ENCODE data around the gene PIF1. TPM values are rescaled to one million over a fixed set of nuclear protein-coding genes. Genes with fewer than 3 reads are reported as not detected.
"Not testable (repeated sequence)": the region's sequence is repeated elsewhere in the genome, so short reads cannot be mapped to it uniquely, and the experiment has no call there.

Gene PIF1
- total RNA-seq, 3 donors from 2014 or later (not counting 1 experiment from before 2014, with no cell fraction given) = 6.2 to 23.9 (median 9.7) TPM

DNA sequence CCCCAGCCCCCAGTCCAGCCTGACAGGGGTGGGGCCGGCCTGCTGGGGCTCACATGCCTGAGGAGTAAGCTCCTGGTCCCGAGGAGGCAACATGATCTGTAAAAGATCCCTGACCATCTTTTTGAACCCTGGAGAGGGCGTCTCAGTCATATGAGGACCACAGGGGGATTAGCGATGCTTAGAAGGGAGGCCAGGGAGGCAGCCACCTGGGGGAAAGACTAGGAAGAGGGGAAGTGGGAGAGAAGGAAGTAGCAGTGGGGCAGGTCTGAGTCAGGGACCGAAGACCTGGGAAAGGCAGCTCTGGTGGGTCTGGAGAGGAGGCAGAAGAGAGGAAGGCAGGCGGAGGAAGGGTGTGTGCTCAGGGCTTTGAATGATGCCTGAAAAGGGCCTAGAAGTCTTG lies 18.9 kb downstream of the PIF1 start:
- Histone ChIP-seq H3K4me3 (ENCODE audit: low read length) (no peak overlapping the region), H3K27ac (ENCODE audit: low read length) (no peak overlapping the region), H3K36me3 (ENCODE audit: control insufficient read depth, insufficient read depth, low read length) (no peaks in the 10 kb centered on the region), H3K4me1 (ENCODE audit: control insufficient read depth, insufficient read depth, low read length) (no peaks in the 10 kb centered on the region), H3K9me3 (ENCODE audit: control insufficient read depth, insufficient read depth, low read length) (no peaks in the 10 kb centered on the region), H3K27me3 (ENCODE audit: control insufficient read depth, insufficient read depth, low read length) (no peaks in the 10 kb centered on the region)
- TF ChIP-seq CTCF (IDR thresholded peaks at IDR 0.05) = no peak
- no peak overlapping the region for H3K27ac Mint-ChIP-seq
- WGBS (ENCODE audit: insufficient coverage) = 86% methylated on average over 6 of the region's 6 CpGs
- intact Hi-C loops (cut with micrococcal nuclease) = no loop called here
- no peaks in the 10 kb centered on the region for H3K27me3 Mint-ChIP-seq (ENCODE audit: low read depth in 2 of 2)
- peaks cover 0 to 7% of the 10 kb centered on the region in 2 donors for H3K4me1 Mint-ChIP-seq
- no peak for ATAC-seq
- no peaks in the 10 kb centered on the region for H3K36me3 Mint-ChIP-seq
- H3K9me3 Mint-ChIP-seq = no peaks in the 10 kb centered on the region
- H3K4me3 Mint-ChIP-seq = no peak overlapping the region
- no peak for DNase-seq

GRCh38 chr15:64804619-64805018 lies 20.8 kb downstream of the PIF1 start:
- no peaks in the 10 kb centered on the region for H3K36me3 Mint-ChIP-seq
- no peaks in the 10 kb centered on the region for H3K36me3 ChIP-seq (ENCODE audit: control insufficient read depth, insufficient read depth, low read length)
- TF ChIP-seq CTCF (IDR thresholded peaks at IDR 0.05) = no peak
- no peak overlapping the region for H3K27ac ChIP-seq (ENCODE audit: low read length)
- no peaks in the 10 kb centered on the region for H3K9me3 ChIP-seq (ENCODE audit: control insufficient read depth, insufficient read depth, low read length)
- H3K9me3 Mint-ChIP-seq = no peaks in the 10 kb centered on the region
- no peak overlapping the region for H3K4me3 Mint-ChIP-seq
- no peak for ATAC-seq
- no peaks in the 10 kb centered on the region for H3K27me3 Mint-ChIP-seq (ENCODE audit: low read depth in 2 of 2)
- peaks cover 0 to under 1% of the 10 kb centered on the region in 2 donors for H3K4me1 Mint-ChIP-seq
- H3K4me1 ChIP-seq (ENCODE audit: control insufficient read depth, insufficient read depth, low read length) = no peaks in the 10 kb centered on the region
- 35% methylated on average over 2 of the region's 2 CpGs for WGBS (ENCODE audit: insufficient coverage)
- no peak for DNase-seq
- no peaks in the 10 kb centered on the region for H3K27me3 ChIP-seq (ENCODE audit: control insufficient read depth, insufficient read depth, low read length)
- no peak overlapping the region for H3K4me3 ChIP-seq (ENCODE audit: low read length)
- intact Hi-C loops (cut with micrococcal nuclease) = no loop called here
- H3K27ac Mint-ChIP-seq = no peak overlapping the region

DNA sequence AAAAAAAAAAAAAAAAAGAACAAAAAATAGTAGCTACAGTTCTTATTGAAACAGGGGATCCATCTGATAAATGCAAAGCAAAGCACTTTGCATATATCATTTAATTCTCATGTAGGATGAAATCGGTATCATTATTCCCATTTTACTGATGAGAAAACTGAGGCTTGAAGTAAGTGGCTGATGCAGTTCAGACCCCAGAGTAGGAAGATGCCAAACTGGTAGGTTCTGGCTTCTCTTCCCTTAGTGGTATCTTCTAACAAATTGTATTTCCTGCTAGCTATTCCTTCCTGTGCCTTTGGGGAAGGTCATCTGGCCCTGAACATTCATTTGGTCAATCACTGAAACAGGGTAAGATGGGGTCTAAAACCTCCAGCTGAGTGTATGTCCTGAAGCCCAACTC lies 21.9 kb downstream of the PIF1 start:
- Mint-ChIP-seq H3K4me1 (no peaks in the 10 kb centered on the region), H3K27me3 (ENCODE audit: low read depth in 2 of 2) (no peaks in the 10 kb centered on the region), H3K9me3 (no peaks in the 10 kb centered on the region), H3K27ac (no peak overlapping the region), H3K36me3 (no peaks in the 10 kb centered on the region), H3K4me3 (no peak overlapping the region)
- no peak for DNase-seq
- intact Hi-C loops (cut with micrococcal nuclease) = no loop called here
- no peak for ATAC-seq
- Histone ChIP-seq H3K36me3 (ENCODE audit: control insufficient read depth, insufficient read depth, low read length) (no peaks in the 10 kb centered on the region), H3K4me3 (ENCODE audit: low read length) (no peak overlapping the region), H3K27ac (ENCODE audit: low read length) (no peak overlapping the region), H3K4me1 (ENCODE audit: control insufficient read depth, insufficient read depth, low read length) (no peaks in the 10 kb centered on the region), H3K27me3 (ENCODE audit: control insufficient read depth, insufficient read depth, low read length) (no peaks in the 10 kb centered on the region), H3K9me3 (ENCODE audit: control insufficient read depth, insufficient read depth, low read length) (no peaks in the 10 kb centered on the region)
- WGBS (ENCODE audit: insufficient coverage) = 100% methylated on average over 1 of the region's 1 CpG
- no peak for TF ChIP-seq CTCF (IDR thresholded peaks at IDR 0.05)

DNA sequence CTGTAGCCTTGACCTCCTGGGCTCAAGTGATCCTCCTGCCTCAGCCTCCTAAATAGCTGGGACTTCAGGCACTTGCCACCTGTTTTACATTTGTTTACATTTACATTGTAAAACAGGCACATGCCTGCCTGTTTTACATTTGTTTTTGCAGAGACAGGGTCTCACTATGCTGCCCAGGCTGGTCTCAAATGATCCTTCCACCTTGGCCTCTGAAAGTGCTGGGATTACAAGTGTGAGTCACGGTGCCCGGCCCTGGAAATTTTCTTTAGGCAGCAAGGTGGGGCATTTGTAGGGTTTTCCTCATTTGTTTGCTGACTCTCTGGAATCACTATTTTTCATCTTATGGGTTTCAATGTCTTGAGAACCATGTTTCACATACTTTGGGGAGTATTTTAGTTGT lies 25.0 kb downstream of the PIF1 start:
- no peak for TF ChIP-seq CTCF (IDR thresholded peaks at IDR 0.05)
- Histone ChIP-seq H3K4me1 (ENCODE audit: control insufficient read depth, insufficient read depth, low read length) (no peaks in the 10 kb centered on the region), H3K9me3 (ENCODE audit: control insufficient read depth, insufficient read depth, low read length) (no peaks in the 10 kb centered on the region), H3K27ac (ENCODE audit: low read length) (no peak overlapping the region), H3K36me3 (ENCODE audit: control insufficient read depth, insufficient read depth, low read length) (no peaks in the 10 kb centered on the region), H3K4me3 (ENCODE audit: low read length) (no peak overlapping the region), H3K27me3 (ENCODE audit: control insufficient read depth, insufficient read depth, low read length) (no peaks in the 10 kb centered on the region)
- intact Hi-C loops (cut with micrococcal nuclease) = no loop called here
- ATAC-seq (no peak), DNase-seq (no peak)
- no peaks in the 10 kb centered on the region for H3K4me1 Mint-ChIP-seq
- H3K27me3 Mint-ChIP-seq (ENCODE audit: low read depth in 2 of 2) = no peaks in the 10 kb centered on the region
- H3K27ac Mint-ChIP-seq = no peak overlapping the region
- H3K36me3 Mint-ChIP-seq = no peaks in the 10 kb centered on the region
- WGBS (ENCODE audit: insufficient coverage) = 88% methylated on average over 2 of the region's 2 CpGs
- H3K4me3 Mint-ChIP-seq = no peak overlapping the region
- no peaks in the 10 kb centered on the region for H3K9me3 Mint-ChIP-seq

GRCh38 chr15:64798905-64799304 lies 26.5 kb downstream of the PIF1 start:
- H3K27me3 ChIP-seq (ENCODE audit: control insufficient read depth, insufficient read depth, low read length); ATAC-seq; H3K4me1 ChIP-seq (ENCODE audit: control insufficient read depth, insufficient read depth, low read length); intact Hi-C loops (cut with micrococcal nuclease); H3K36me3 ChIP-seq (ENCODE audit: control insufficient read depth, insufficient read depth, low read length); DNase-seq; H3K27ac ChIP-seq (ENCODE audit: low read length); H3K4me3 ChIP-seq (ENCODE audit: low read length); H3K9me3 ChIP-seq (ENCODE audit: control insufficient read depth, insufficient read depth, low read length); H3K4me1 Mint-ChIP-seq; H3K4me3 Mint-ChIP-seq; H3K36me3 Mint-ChIP-seq; H3K9me3 Mint-ChIP-seq; H3K27me3 Mint-ChIP-seq (ENCODE audit: low read depth in 2 of 2); H3K27ac Mint-ChIP-seq: not testable (repeated sequence)
- 90% methylated on average over 14 of the region's 29 CpGs for WGBS (ENCODE audit: insufficient coverage)

GRCh38 chr15:64795921-64796320 lies 29.5 kb downstream of the PIF1 start:
- not testable (repeated sequence) for ATAC-seq; H3K27me3 Mint-ChIP-seq (ENCODE audit: low read depth in 2 of 2)
- 92% methylated on average over 9 of the region's 9 CpGs for WGBS (ENCODE audit: insufficient coverage)

More at GRCh38 chr15:64795921-64796320, 29.5 kb downstream of the PIF1 start:
- DNase-seq; H3K9me3 ChIP-seq (ENCODE audit: control insufficient read depth, insufficient read depth, low read length); H3K36me3 ChIP-seq (ENCODE audit: control insufficient read depth, insufficient read depth, low read length); intact Hi-C loops (cut with micrococcal nuclease); H3K27ac Mint-ChIP-seq; H3K36me3 Mint-ChIP-seq; H3K4me3 ChIP-seq (ENCODE audit: low read length); H3K4me1 ChIP-seq (ENCODE audit: control insufficient read depth, insufficient read depth, low read length); H3K4me3 Mint-ChIP-seq; H3K4me1 Mint-ChIP-seq; H3K27ac ChIP-seq (ENCODE audit: low read length); H3K27me3 ChIP-seq (ENCODE audit: control insufficient read depth, insufficient read depth, low read length); H3K9me3 Mint-ChIP-seq: not testable (repeated sequence)

Data from natural killer cell (primary cell).